ENCODE data around the gene ZNF426. TPM values are rescaled to one million over a fixed set of nuclear protein-coding genes. Genes with fewer than 3 reads are reported as not detected.
A peak's percentile ranks its signal among the peaks of the same experiment; 100 is the strongest.

ZNF426 gene
- total RNA-seq, 1 experiment from 2014 or later, result 16.1 TPM

GRCh38 chr19:9498183-9498902, 40.1 kb downstream of the ZNF426 start, which contains the start of gene ZNF560:
TSS of gene ZNF560 (minus strand) at chr19:9498616. CDS start at chr19:9475313, 23,303 bp downstream.
- H3F3A ChIP-seq (ENCODE audit: insufficient read depth, low read depth), result peaks cover 4% of the 10 kb centered on the region; the same call in 1 of the 2 replicates
- H3K4me2 ChIP-seq, result peak within 1 kb of the TSS; percentile 70
- peak; percentile 53 to 54 for DNase-seq
- peak within 1 kb of the TSS; percentile 59 for H3K4me3 ChIP-seq
- no peak for TF ChIP-seq EZH2 (IDR thresholded peaks at IDR 0.05; ENCODE audit: low read depth)
- TF ChIP-seq CTCF (conservative IDR thresholded peaks at IDR 0.05), result peak; percentile 65
- BruUV-seq (replicated peaks), result no TSS peak
- H3K9me3 ChIP-seq (ENCODE audit: insufficient read depth, low read depth), result peaks cover 26% of the 10 kb centered on the region
- no peaks in the 10 kb centered on the region for H3K9me2 ChIP-seq (ENCODE audit: insufficient read depth)
- H3K27me3 ChIP-seq (ENCODE audit: insufficient read depth, low read depth), result no peaks in the 10 kb centered on the region; the same call in 1 of the 2 replicates
- H2AFZ ChIP-seq, result peak within 1 kb of the TSS; percentile 92
- intact Hi-C loops (cut with micrococcal nuclease; ENCODE audit: unreplicated experiment), result no loop called here
- H3K36me3 ChIP-seq (ENCODE audit: low read depth), result no peaks in the 10 kb centered on the region
- no peaks in the 10 kb centered on the region for H3K4me1 ChIP-seq (replicated peaks; ENCODE audit: insufficient read depth)
- CTCF ChIA-PET, result no interaction called here
- POLR2A ChIA-PET (ENCODE audit: unreplicated experiment), result no interaction called here
- no peaks in the 10 kb centered on the region for H3K79me2 ChIP-seq (ENCODE audit: low read depth)
- peak within 1 kb of the TSS; percentile 52; the same call in 1 of the 2 replicates for H3K27ac ChIP-seq
- no peaks in the 10 kb centered on the region for H4K20me1 ChIP-seq (ENCODE audit: insufficient read depth)

GRCh38 chr19:9494096-9494495, 44.3 kb downstream of the ZNF426 start:
- peaks cover 26% of the 10 kb centered on the region for H3K9me3 ChIP-seq (ENCODE audit: insufficient read depth, low read depth)
- ChIA-PET CTCF (no interaction called here), POLR2A (ENCODE audit: unreplicated experiment) (no interaction called here)
- H2AFZ ChIP-seq, result no peak overlapping the region
- no peak overlapping the region for H3K4me2 ChIP-seq
- DNase-seq, result no peak
- H4K20me1 ChIP-seq (ENCODE audit: insufficient read depth), result no peaks in the 10 kb centered on the region
- intact Hi-C loops (cut with micrococcal nuclease; ENCODE audit: unreplicated experiment), result no loop called here
- H3K4me1 ChIP-seq (replicated peaks; ENCODE audit: insufficient read depth), result no peaks in the 10 kb centered on the region
- no peaks in the 10 kb centered on the region for H3K9me2 ChIP-seq (ENCODE audit: insufficient read depth)
- no peaks in the 10 kb centered on the region for H3K36me3 ChIP-seq (ENCODE audit: low read depth)
- H3K27ac ChIP-seq, result no peak overlapping the region
- no TSS peak for BruUV-seq (replicated peaks)
- H3K4me3 ChIP-seq, result no peak overlapping the region
- no peaks in the 10 kb centered on the region for H3K27me3 ChIP-seq (ENCODE audit: insufficient read depth, low read depth)
- TF ChIP-seq CTCF (conservative IDR thresholded peaks at IDR 0.05) (no peak), EZH2 (IDR thresholded peaks at IDR 0.05; ENCODE audit: low read depth) (no peak)
- no peaks in the 10 kb centered on the region for H3K79me2 ChIP-seq (ENCODE audit: low read depth)
- peaks cover 4% of the 10 kb centered on the region; the same call in 1 of the 2 replicates for H3F3A ChIP-seq (ENCODE audit: insufficient read depth, low read depth)

GRCh38 chr19:9487016-9487415, 51.4 kb downstream of the ZNF426 start:
- Histone ChIP-seq H3K9me2 (ENCODE audit: insufficient read depth) (no peaks in the 10 kb centered on the region), H3K27me3 (ENCODE audit: insufficient read depth, low read depth) (no peaks in the 10 kb centered on the region), H3K79me2 (ENCODE audit: low read depth) (no peaks in the 10 kb centered on the region), H3K4me1 (replicated peaks; ENCODE audit: insufficient read depth) (no peaks in the 10 kb centered on the region), H3F3A (ENCODE audit: insufficient read depth, low read depth) (no peaks in the 10 kb centered on the region), H3K9me3 (ENCODE audit: insufficient read depth, low read depth) (peaks cover 36% of the 10 kb centered on the region), H4K20me1 (ENCODE audit: insufficient read depth) (no peaks in the 10 kb centered on the region), H3K4me3 (no peak overlapping the region), H2AFZ (no peak overlapping the region), H3K36me3 (ENCODE audit: low read depth) (no peaks in the 10 kb centered on the region; the same call in 1 of the 2 replicates), H3K27ac (no peak overlapping the region), H3K4me2 (no peak overlapping the region)
- no peak for DNase-seq
- ChIA-PET POLR2A (ENCODE audit: unreplicated experiment) (no interaction called here), CTCF (no interaction called here)
- intact Hi-C loops (cut with micrococcal nuclease; ENCODE audit: unreplicated experiment), result no loop called here
- no TSS peak for BruUV-seq (replicated peaks)
- TF ChIP-seq EZH2 (IDR thresholded peaks at IDR 0.05; ENCODE audit: low read depth) (no peak), CTCF (conservative IDR thresholded peaks at IDR 0.05) (no peak)
